Suprapubic skin (tissue), 4 donors: ENCODE data around the gene NF1. TPM values are rescaled to one million over a fixed set of nuclear protein-coding genes. Genes with fewer than 3 reads are reported as not detected.

ENCODE experiments used
- DNase-seq, 2 donors: peaks; one replicate each; pipeline ENCODE4 v3.0.0-alpha.2; 2019; ENCODE audit warnings: low spot score in 2 of 2
- H3K27ac ChIP-seq: fragments of 200-600 bp; sonication (generic); one replicate; pipeline ENCODE4 v1.5.1; 2019
- H3K27me3 ChIP-seq: fragments of 200-600 bp; sonication (generic); one replicate; pipeline ENCODE4 v1.5.1; 2019
- H3K36me3 ChIP-seq: fragments of 200-600 bp; sonication (generic); one replicate; pipeline ENCODE4 v1.5.1; 2019
- H3K4me1 ChIP-seq: fragments of 200-600 bp; sonication (generic); one replicate; pipeline ENCODE4 v1.5.1; 2019
- H3K4me3 ChIP-seq: fragments of 200-600 bp; sonication (generic); one replicate; pipeline ENCODE4 v1.5.1; 2019; ENCODE audit warnings: mild to moderate bottlenecking
- H3K9me3 ChIP-seq: fragments of 200-600 bp; sonication (generic); one replicate; pipeline ENCODE4 v1.5.1; 2019
- EP300 ChIP-seq: sonication (generic); formaldehyde crosslinking; IDR thresholded peaks from one replicate; pipeline ENCODE4 v1.6.1; 2017; ENCODE audit warnings: antibody characterized with exemption
- POLR2A ChIP-seq, 2 donors: fragments of 450-650 bp; IDR thresholded peaks; one replicate each; pipeline ENCODE4 v1.6.1; 2017; ENCODE audit warnings: antibody characterized with exemption in 2 of 2, mild to moderate bottlenecking in 2 of 2, moderate library complexity in 2 of 2
- POLR2AphosphoS5 ChIP-seq, 3 donors: sonication (generic); formaldehyde crosslinking; IDR thresholded peaks; one replicate each; pipeline ENCODE4 v1.6.1; 2017; ENCODE audit warnings: antibody characterized with exemption in 3 of 3
- WGBS: methylation state at CpG from one replicate; pipeline ENCODE4 v1.1.5; 2018; 5-methylcytosine and 5-hydroxymethylcytosine counted together
- total RNA-seq, 4 donors: library from RNA; depleted of rRNA; stranded (reverse); fragments of >200 nt; gene quantifications; one replicate each; pipeline ENCODE4 v1.1.0, GENCODE V29; 2016
- TF ChIP-seq, protein P1 (sequence below), 2 donors: fragments of 200-600 bp in 1 of 2; fragments of 450-650 bp in 1 of 2; sonication (generic) in 1 of 2; IDR thresholded peaks; one replicate each; pipeline ENCODE4 v1.5.1; 2016 to 2019; ENCODE audit warnings: antibody characterized with exemption in 2 of 2, mild to moderate bottlenecking in 1 of 2, moderate library complexity in 1 of 2

The NF1 gene
- total RNA-seq, 4 donors from 2014 or later = 32.3 to 113 (median 45.4) TPM

DNA sequence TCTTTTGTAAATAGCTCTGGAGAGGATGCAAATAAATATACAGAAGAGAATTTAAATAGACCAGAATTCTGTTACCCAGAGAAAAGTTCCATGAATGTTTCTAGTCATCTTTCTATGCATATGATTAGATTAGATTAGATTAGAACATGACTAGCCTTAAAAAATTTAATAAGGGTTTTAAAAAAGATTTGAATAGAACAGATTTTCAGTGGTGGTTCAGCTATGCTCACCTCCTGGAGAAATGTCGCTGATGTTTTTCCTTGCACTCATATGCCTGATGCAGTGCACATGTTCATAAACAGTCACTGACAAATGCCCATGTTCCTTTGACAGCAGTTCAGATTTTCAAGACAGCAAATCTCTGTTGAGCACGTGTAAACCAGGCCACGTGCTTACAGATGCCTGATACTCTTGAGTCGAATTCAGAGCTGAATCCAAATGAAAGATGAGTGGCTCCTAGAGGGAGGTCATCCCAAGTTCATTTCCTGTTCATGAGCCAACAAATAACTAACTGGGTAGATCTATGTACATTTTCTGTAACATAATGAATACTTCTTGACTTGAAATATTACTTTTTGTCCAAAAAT, 276.8 kb downstream of the NF1 start:
- Histone ChIP-seq H3K4me3 (no peak overlapping the region), H3K9me3 (no peaks in the 10 kb centered on the region), H3K36me3 (peaks cover 17% of the 10 kb centered on the region), H3K27ac (no peak overlapping the region), H3K4me1 (peaks cover 4% of the 10 kb centered on the region), H3K27me3 (no peaks in the 10 kb centered on the region)
- TF ChIP-seq POLR2AphosphoS5 (IDR thresholded peaks at IDR 0.05) (no peak), EP300 (no peak), POLR2A (IDR thresholded peaks at IDR 0.05) (no peak)
- TF ChIP-seq, protein P1, sequence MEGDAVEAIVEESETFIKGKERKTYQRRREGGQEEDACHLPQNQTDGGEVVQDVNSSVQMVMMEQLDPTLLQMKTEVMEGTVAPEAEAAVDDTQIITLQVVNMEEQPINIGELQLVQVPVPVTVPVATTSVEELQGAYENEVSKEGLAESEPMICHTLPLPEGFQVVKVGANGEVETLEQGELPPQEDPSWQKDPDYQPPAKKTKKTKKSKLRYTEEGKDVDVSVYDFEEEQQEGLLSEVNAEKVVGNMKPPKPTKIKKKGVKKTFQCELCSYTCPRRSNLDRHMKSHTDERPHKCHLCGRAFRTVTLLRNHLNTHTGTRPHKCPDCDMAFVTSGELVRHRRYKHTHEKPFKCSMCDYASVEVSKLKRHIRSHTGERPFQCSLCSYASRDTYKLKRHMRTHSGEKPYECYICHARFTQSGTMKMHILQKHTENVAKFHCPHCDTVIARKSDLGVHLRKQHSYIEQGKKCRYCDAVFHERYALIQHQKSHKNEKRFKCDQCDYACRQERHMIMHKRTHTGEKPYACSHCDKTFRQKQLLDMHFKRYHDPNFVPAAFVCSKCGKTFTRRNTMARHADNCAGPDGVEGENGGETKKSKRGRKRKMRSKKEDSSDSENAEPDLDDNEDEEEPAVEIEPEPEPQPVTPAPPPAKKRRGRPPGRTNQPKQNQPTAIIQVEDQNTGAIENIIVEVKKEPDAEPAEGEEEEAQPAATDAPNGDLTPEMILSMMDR (IDR thresholded peaks at IDR 0.05) = no peak
- 38% methylated on average over 4 of the region's 4 CpGs for WGBS
- DNase-seq = no peak

DNA sequence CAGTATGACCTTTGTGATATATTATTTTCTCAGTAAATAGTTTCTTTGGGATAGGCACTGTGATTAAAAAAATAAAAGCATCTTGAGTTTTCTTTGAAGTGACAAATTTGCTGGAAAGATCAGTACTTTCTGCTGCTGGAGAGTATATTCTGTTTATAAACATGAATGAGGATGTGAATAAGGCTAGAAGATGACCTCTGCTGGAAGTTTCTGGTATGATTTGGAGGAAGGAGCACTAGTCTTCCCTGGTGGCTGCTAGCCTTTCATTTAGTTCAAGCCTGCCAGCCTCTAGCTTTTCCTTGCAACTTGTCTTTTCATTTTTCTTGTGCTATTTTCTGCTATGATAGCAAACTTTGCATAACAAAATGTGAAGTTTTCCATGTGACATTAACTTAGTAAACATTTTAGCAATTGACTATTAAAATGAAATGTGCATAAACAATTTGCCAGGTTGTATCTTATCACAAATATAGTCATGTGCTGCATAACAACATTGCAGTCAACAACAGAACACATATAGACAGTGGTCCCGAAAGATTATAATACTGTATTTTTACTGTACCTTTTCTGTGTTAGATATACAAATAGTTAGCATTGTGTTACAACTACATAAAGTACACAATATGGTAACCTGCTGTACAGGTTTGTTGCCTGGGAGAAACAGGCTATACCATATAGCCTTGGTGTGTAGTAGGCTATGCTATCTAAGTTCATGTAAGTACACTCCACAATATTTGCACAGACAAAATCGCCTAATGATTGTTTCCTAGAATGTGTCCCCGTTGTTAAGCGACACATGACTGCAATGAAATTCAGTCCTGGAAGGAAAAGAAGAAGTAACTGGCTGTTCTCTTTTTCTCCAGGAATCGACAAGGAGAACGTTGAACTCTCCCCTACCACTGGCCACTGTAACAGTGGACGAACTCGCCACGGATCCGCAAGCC, 278.6 kb downstream of the NF1 start:
- no peak overlapping the region for H3K4me3 ChIP-seq
- 89% methylated on average over 10 of the region's 10 CpGs for WGBS
- H3K4me1 ChIP-seq = peaks cover 4% of the 10 kb centered on the region
- DNase-seq = no peak
- H3K36me3 ChIP-seq = peaks cover 13% of the 10 kb centered on the region
- no peaks in the 10 kb centered on the region for H3K27me3 ChIP-seq
- H3K9me3 ChIP-seq = no peaks in the 10 kb centered on the region
- TF ChIP-seq EP300 (no peak), POLR2AphosphoS5 (IDR thresholded peaks at IDR 0.05) (no peak), POLR2A (IDR thresholded peaks at IDR 0.05) (no peak)
- TF ChIP-seq, protein P1 (IDR thresholded peaks at IDR 0.05) = peak in 1 of 2 donors; percentile 45
- no peak overlapping the region for H3K27ac ChIP-seq

DNA sequence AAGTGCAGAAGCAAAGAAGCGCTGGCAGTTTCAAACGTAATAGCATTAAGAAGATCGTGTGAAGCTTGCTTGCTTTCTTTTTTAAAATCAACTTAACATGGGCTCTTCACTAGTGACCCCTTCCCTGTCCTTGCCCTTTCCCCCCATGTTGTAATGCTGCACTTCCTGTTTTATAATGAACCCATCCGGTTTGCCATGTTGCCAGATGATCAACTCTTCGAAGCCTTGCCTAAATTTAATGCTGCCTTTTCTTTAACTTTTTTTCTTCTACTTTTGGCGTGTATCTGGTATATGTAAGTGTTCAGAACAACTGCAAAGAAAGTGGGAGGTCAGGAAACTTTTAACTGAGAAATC, 279.3 kb downstream of the NF1 start:
- H3K27me3 ChIP-seq = no peaks in the 10 kb centered on the region
- WGBS = 80% methylated on average over 6 of the region's 6 CpGs
- peaks cover 17% of the 10 kb centered on the region for H3K36me3 ChIP-seq
- H3K4me3 ChIP-seq = no peak overlapping the region
- H3K4me1 ChIP-seq = peaks cover 4% of the 10 kb centered on the region
- H3K27ac ChIP-seq = no peak overlapping the region
- no peak for DNase-seq
- H3K9me3 ChIP-seq = no peaks in the 10 kb centered on the region
- TF ChIP-seq POLR2A (IDR thresholded peaks at IDR 0.05) (no peak), POLR2AphosphoS5 (IDR thresholded peaks at IDR 0.05) (no peak), EP300 (no peak)
- TF ChIP-seq, protein P1 (IDR thresholded peaks at IDR 0.05) = no peak

DNA sequence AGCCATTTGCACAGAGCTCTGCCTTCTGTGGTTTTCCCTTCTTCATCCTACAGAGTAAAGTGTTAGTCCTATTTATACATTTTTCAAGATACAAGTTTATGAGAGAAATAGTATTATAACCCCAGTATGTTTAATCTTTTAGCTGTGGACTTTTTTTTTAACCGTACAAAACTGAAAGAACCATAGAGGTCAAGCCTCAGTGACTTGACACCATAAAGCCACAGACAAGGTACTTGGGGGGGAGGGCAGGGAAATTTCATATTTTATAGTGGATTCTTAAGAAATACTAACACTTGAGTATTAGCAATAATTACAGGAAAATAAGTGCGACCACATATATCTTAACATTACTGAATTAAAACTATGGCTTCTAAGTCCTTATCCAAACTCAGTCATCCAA, 279.7 kb downstream of the NF1 start:
- Histone ChIP-seq H3K36me3 (peaks cover 17% of the 10 kb centered on the region), H3K27me3 (no peaks in the 10 kb centered on the region), H3K9me3 (no peaks in the 10 kb centered on the region), H3K4me3 (no peak overlapping the region), H3K27ac (no peak overlapping the region), H3K4me1 (peaks cover 4% of the 10 kb centered on the region)
- 96% methylated on average over 2 of the region's 2 CpGs for WGBS
- no peak for DNase-seq
- TF ChIP-seq EP300 (no peak), POLR2A (IDR thresholded peaks at IDR 0.05) (no peak), POLR2AphosphoS5 (IDR thresholded peaks at IDR 0.05) (no peak)
- TF ChIP-seq, protein P1 (IDR thresholded peaks at IDR 0.05) = no peak

DNA sequence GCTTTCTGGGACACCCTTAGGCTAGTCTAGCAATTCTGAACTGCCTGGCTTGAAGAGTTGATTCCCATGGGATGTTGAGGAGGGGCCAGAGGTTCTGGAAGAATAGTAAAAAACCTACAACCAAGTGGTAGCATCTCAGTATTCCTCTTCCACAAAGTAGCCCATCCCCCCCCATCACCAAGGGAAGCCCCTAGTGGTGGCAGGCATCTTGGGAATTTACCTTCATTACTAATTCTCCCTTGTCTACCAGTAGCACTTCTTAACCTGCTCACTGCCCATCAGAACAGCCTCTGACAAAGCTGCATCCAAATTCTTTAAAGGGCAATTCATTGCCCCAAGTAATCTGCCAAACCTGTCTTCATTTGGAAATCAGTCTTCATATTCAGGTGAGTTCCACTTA, 283.9 kb downstream of the NF1 start:
- Histone ChIP-seq H3K27ac (no peak overlapping the region), H3K4me1 (no peaks in the 10 kb centered on the region)
- no peak for DNase-seq

More for the DNA sequence above, 283.9 kb downstream of the NF1 start:
- Histone ChIP-seq H3K4me3 (no peak overlapping the region), H3K9me3 (no peaks in the 10 kb centered on the region), H3K36me3 (peaks cover 14% of the 10 kb centered on the region), H3K27me3 (no peaks in the 10 kb centered on the region)
- TF ChIP-seq, protein P1 (IDR thresholded peaks at IDR 0.05) = no peak
- TF ChIP-seq POLR2AphosphoS5 (IDR thresholded peaks at IDR 0.05) = no peak
- no peak for TF ChIP-seq POLR2A (IDR thresholded peaks at IDR 0.05)
- no peak for TF ChIP-seq EP300
